OCI-LY1 (cell line): Measurements from ENCODE around the gene APPL1.

ENCODE experiments used
- CTCF ChIP-seq: fragments of 200-600 bp; sonication (generic), shearing (Covaris generic); IDR thresholded peaks from 2 replicates; pipeline ENCODE4 v1.5.1; 2017; ENCODE audit warnings: mild to moderate bottlenecking, antibody characterized with exemption, low read length, moderate library complexity, mixed read lengths
- EZH2 ChIP-seq: fragments of 200-600 bp; sonication (generic), shearing (Covaris generic); IDR thresholded peaks from 2 replicates; pipeline ENCODE4 v1.8.0; 2017; ENCODE audit warnings: borderline replicate concordance, mixed run types, mild to moderate bottlenecking, antibody characterized with exemption, low read length, moderate library complexity, mixed read lengths

DNA sequence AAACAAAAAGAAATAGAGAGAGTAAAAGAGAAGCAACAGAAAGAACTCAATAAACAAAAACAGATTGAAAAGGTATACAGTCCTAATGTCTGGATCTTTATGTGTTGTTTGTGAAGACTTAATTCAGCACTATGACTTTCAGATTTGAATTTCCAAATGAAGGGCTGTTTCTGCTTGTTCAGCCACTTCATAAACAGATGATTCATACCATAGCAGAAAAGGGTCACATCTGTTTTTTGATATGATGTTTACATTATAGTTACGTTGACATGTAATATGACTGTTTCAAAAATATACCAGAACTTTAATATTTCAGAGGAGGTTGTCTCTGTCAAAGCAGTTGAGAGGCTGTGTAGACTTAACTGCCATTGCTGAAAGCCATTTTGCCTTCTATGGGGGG is 40.9 kb downstream of the APPL1 start:
- no peak for TF ChIP-seq CTCF
- no peak for TF ChIP-seq EZH2
